K562 (cell line): Measurements from ENCODE around the gene GLIPR1. TPM values are rescaled to one million over a fixed set of nuclear protein-coding genes. Genes with fewer than 3 reads are reported as not detected.

Experiments
- ATAC-seq: fragments of 200-7000 bp; cut with Tn5 transposase; 3 replicates; pipeline ENCODE4 v1.9.1; 2020; ENCODE audit warnings: moderate library complexity
- BruUV-seq: library from RNA; stranded (reverse); fragments of 400-500 nt; replicated peaks from 2 replicates; lab custom pipeline; 2021; lab: Mats Ljungman, UMichigan
- CTCF ChIA-PET: fragments of 300-600 bp; formaldehyde crosslinking; extraction: SDS; loops from one replicate; lab custom pipeline; 2021; ENCODE audit warnings: low intra/inter-chr PET ratio; lab: Yijun Ruan, JAX
- POLR2A ChIA-PET: fragments of 300-600, 350-650 bp; sonication (Branson Sonifier 250); formaldehyde crosslinking; extraction: SDS; loops from one replicate; lab custom pipeline; 2021; ENCODE audit warnings: antibody characterized with exemption, inconsistent platforms; lab: Yijun Ruan, JAX
- DNase-seq, 4 experiments: peaks; one replicate each; pipeline versions ENCODE4 v3.0.0 to v3.0.0-alpha.2; 2011 to 2018; ENCODE audit warnings: low spot score in 3 of 4, mixed read lengths in 3 of 4; ENCODE audit errors: extremely low read depth in 1 of 4
- FAIRE-seq: peaks from 2 replicates; lab custom pipeline; 2011; peaks lifted over from hg19 to GRCh38; lab: Jason Lieb, UNC
- H2AFZ ChIP-seq: 2 replicates; pipeline ENCODE4 v1.6.0; 2011; ENCODE audit warnings: low read depth, low read length, control low read depth, inconsistent platforms
- H3K27ac ChIP-seq: fragments of 200-600 bp; 3 replicates; pipeline ENCODE4 v1.8.0; 2011; ENCODE audit warnings: low read depth, mild to moderate bottlenecking, control low read depth, inconsistent platforms, low read length, moderate library complexity, mixed read lengths; ENCODE audit errors: extremely low read depth
- H3K27me3 ChIP-seq, 2 experiments: fragments of 300-600 bp in 1 of 2; 2 replicates in 1 of 2; 3 replicates in 1 of 2; pipeline versions ENCODE4 v1.6.0 to v1.8.0; 2011; ENCODE audit warnings: inconsistent platforms in 2 of 2, low read length in 2 of 2, mild to moderate bottlenecking in 1 of 2, mixed read lengths in 1 of 2, moderate library complexity in 1 of 2; ENCODE audit not compliant: control insufficient read depth in 2 of 2, insufficient read depth in 2 of 2
- H3K36me3 ChIP-seq: fragments of 300-600 bp; 3 replicates; pipeline ENCODE4 v1.8.0; 2011; ENCODE audit warnings: mild to moderate bottlenecking, low read length, inconsistent platforms; ENCODE audit not compliant: control insufficient read depth, insufficient read depth
- H3K4me1 ChIP-seq, 2 experiments: fragments of 200-600 bp in 1 of 2; replicated peaks in 1 of 2; 2 replicates in 1 of 2; 3 replicates in 1 of 2; pipeline versions ENCODE4 v1.5.1 to v1.8.0; 2011; ENCODE audit warnings: inconsistent platforms in 2 of 2, low read length in 2 of 2, mild to moderate bottlenecking in 1 of 2, mixed read lengths in 1 of 2, moderate library complexity in 1 of 2; ENCODE audit not compliant: control insufficient read depth in 2 of 2, insufficient read depth in 2 of 2
- H3K4me2 ChIP-seq: 2 replicates; pipeline ENCODE4 v1.6.1; 2011; ENCODE audit warnings: low read length, control low read depth, inconsistent platforms, mixed read lengths; ENCODE audit not compliant: insufficient read depth
- H3K4me3 ChIP-seq: fragments of 200-600 bp; sonication (generic), shearing (Covaris generic); 2 replicates; pipeline ENCODE4 v1.5.1; 2016; ENCODE audit warnings: control low read depth, inconsistent platforms
- H3K79me2 ChIP-seq: fragments of 200-600 bp; 3 replicates; pipeline ENCODE4 v1.8.0; 2011; ENCODE audit warnings: low read length, inconsistent platforms; ENCODE audit not compliant: control insufficient read depth, insufficient read depth
- H3K9ac ChIP-seq, 2 experiments: 2 replicates each; pipeline versions ENCODE4 v1.6.0 to v1.6.1; 2011; ENCODE audit warnings: low read depth in 2 of 2, low read length in 2 of 2, control low read depth in 1 of 2, inconsistent platforms in 1 of 2, mild to moderate bottlenecking in 1 of 2, mixed read lengths in 1 of 2; ENCODE audit not compliant: insufficient read depth in 1 of 2
- H3K9me1 ChIP-seq: one replicate; pipeline ENCODE4 v1.6.0; 2011; ENCODE audit warnings: inconsistent platforms, mild to moderate bottlenecking, low read length, moderate library complexity; ENCODE audit not compliant: control insufficient read depth, insufficient read depth
- H3K9me3 ChIP-seq: replicated peaks from 2 replicates; pipeline ENCODE4 v1.5.1; 2011; ENCODE audit warnings: low read depth, low read length, inconsistent platforms; ENCODE audit not compliant: control insufficient read depth, insufficient read depth
- H4K20me1 ChIP-seq: replicated peaks from 2 replicates; pipeline ENCODE4 v1.6.1; 2011; ENCODE audit warnings: low read length, inconsistent platforms, mixed read lengths; ENCODE audit not compliant: control insufficient read depth, insufficient read depth
- ARID1B ChIP-seq: fragments of 450-650 bp; IDR thresholded peaks from 2 replicates; pipeline ENCODE4 v1.6.1; 2016; ENCODE audit warnings: antibody characterized with exemption, mild to moderate bottlenecking, inconsistent platforms
- BCOR ChIP-seq: fragments of 450-650 bp; IDR thresholded peaks from 2 replicates; pipeline ENCODE4 v1.6.1; 2016
- CBFA2T3 ChIP-seq: fragments of 450-650 bp; IDR thresholded peaks from 2 replicates; pipeline ENCODE4 v1.6.1; 2017
- CREBBP ChIP-seq: IDR thresholded peaks from one replicate; pipeline ENCODE4 v1.6.1; 2012; ENCODE audit warnings: low read depth, mild to moderate bottlenecking, control low read depth, inconsistent platforms, low read length
- GATAD2B ChIP-seq: fragments of 450-650 bp; IDR thresholded peaks from 2 replicates; pipeline ENCODE4 v1.6.1; 2017; ENCODE audit warnings: mild to moderate bottlenecking, borderline replicate concordance
- NCOA6 ChIP-seq: fragments of 450-650 bp; IDR thresholded peaks from 2 replicates; pipeline ENCODE4 v1.6.1; 2017; ENCODE audit warnings: mild to moderate bottlenecking
- NFXL1 ChIP-seq: fragments of 450-650 bp; formaldehyde crosslinking; IDR thresholded peaks from 2 replicates; pipeline ENCODE4 v1.4.0; 2021; ENCODE audit warnings: mild to moderate bottlenecking
- SIN3B ChIP-seq: fragments of 450-650 bp; IDR thresholded peaks from 2 replicates; pipeline ENCODE4 v1.6.1; 2017; ENCODE audit warnings: low read depth, mild to moderate bottlenecking, moderate library complexity
- SNRNP70 ChIP-seq: fragments of 200-400 bp; formaldehyde crosslinking; optimal IDR thresholded peaks from 2 replicates; pipeline ENCODE3; 2017; ENCODE audit warnings: low read depth, low read length
- XRCC4 ChIP-seq: IDR thresholded peaks from one replicate; pipeline ENCODE4 v1.6.1; 2011; ENCODE audit not compliant: insufficient read depth, insufficient read length; ENCODE audit errors: extremely low read depth
- ZFPM2 ChIP-seq: fragments of 250-450 bp; sonication (Bioruptor Pico); IDR thresholded peaks from 2 replicates; pipeline ENCODE4 v1.5.1; 2022; ENCODE audit warnings: mild to moderate bottlenecking
- ZNF408 ChIP-seq: fragments of 250-450 bp; sonication (Bioruptor Pico); IDR thresholded peaks from 2 replicates; pipeline ENCODE4 v1.4.0; 2020; ENCODE audit warnings: low read depth, mild to moderate bottlenecking, moderate library complexity
- in situ Hi-C: fragments of 300-500 bp; cut with MboI; formaldehyde crosslinking; loops from 4 replicates; pipeline ENCODE4 v1.15.0; 2018; ENCODE audit warnings: inconsistent platforms, mixed read lengths
- intact Hi-C: fragments of 100-400 bp; cut with micrococcal nuclease; formaldehyde crosslinking; loops from 2 replicates; pipeline ENCODE4 v1.14.2; 2022
- polyA plus RNA-seq, 8 experiments: library from polyadenylated mRNA; depleted of rRNA in 4 of 8; stranded (reverse) in 5 of 8; unstranded in 3 of 8; fragments of >200 nt; fragmentation: Nextera tagmentation in 2 of 8; fragmentation: Illumina TruSeq in 1 of 8; extraction: Ambion mirVana in 2 of 8; extraction: Trizol in 1 of 8; gene quantifications; 2 replicates each; pipeline versions ENCODE4 v1.2.1 to v1.2.3, GENCODE V29; 2011 to 2014; ENCODE audit warnings: inconsistent platforms in 1 of 8, missing spikeins in 1 of 8
- total RNA-seq, 7 experiments: library from RNA; depleted of rRNA in 6 of 7; stranded (reverse); fragments of >200 nt in 6 of 7; fragmentation: Illumina TruSeq in 2 of 7; extraction: Trizol in 2 of 7; gene quantifications; 2 replicates each; pipeline versions ENCODE4 v1.2.1 to v1.2.3, GENCODE V29; 2011 to 2021; ENCODE audit warnings: low replicate concordance in 1 of 7
- TF ChIP-seq, protein P1 (sequence below): fragments of 450-650 bp; IDR thresholded peaks from 2 replicates; pipeline ENCODE4 v1.6.1; 2016; ENCODE audit warnings: missing biosample characterization, missing genetic modification characterization
- TF ChIP-seq, protein P2 (sequence below): fragments of 250-450 bp; sonication (Bioruptor Pico); IDR thresholded peaks from 2 replicates; pipeline ENCODE4 v1.4.0; 2020
- TF ChIP-seq, protein P3 (sequence below): fragments of 250-450 bp; sonication (Bioruptor Pico); IDR thresholded peaks from 2 replicates; pipeline ENCODE4 v1.4.0; 2020; ENCODE audit warnings: mild to moderate bottlenecking, moderate library complexity

GLIPR1 gene
- total and polyA plus RNA-seq, 9 of the 15 experiments (the other 6 are each of a cell fraction or from before 2014, with no cell fraction given), result 0.26 to 2.1 (median 1.2) TPM

DNA sequence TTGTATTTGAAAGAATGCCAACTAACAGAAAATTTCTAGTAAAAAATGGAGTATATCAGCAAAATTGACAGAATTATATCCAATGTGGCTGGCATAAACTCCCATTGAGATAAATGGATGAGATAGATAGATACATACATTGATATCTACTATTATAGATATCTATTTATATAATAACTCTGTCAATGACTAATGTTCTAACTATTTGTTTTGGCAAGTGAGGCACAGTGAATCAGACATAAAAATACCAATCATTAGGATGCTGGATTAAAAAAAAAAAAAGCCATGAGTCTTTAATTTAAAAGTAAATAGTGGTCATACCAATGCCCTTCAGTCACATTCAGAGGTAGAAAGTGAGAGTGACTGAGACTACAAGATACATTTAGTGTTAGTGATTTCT is 33.7 kb upstream of the GLIPR1 start:
- in situ Hi-C loops (no loop called here), intact Hi-C loops (no loop called here)
- H2AFZ ChIP-seq, result no peak overlapping the region
- POLR2A ChIA-PET, result interaction anchor here (1.3 kb wide), 1 partner anchor 14 kb away, joined by 4 read pairs; no protein-coding TSS in a partner anchor
- no peak overlapping the region for H3K4me2 ChIP-seq
- CTCF ChIA-PET, result no interaction called here
- DNase-seq (no peak), FAIRE-seq (no peak)
- no peaks in the 10 kb centered on the region for H3K9me3 ChIP-seq
- H3K4me1 ChIP-seq, result no peaks in the 10 kb centered on the region
- H3K9me1 ChIP-seq, result no peaks in the 10 kb centered on the region
- no peaks in the 10 kb centered on the region for H3K27me3 ChIP-seq
- H3K4me3 ChIP-seq, result no peak overlapping the region
- no peaks in the 10 kb centered on the region for H3K36me3 ChIP-seq
- H3K79me2 ChIP-seq, result no peaks in the 10 kb centered on the region
- TF ChIP-seq SNRNP70 (no peak), CBFA2T3 (no peak), ZNF408 (CRISPR knock-in tag) (no peak), NCOA6 (no peak), CREBBP (no peak), SIN3B (no peak), NFXL1 (CRISPR knock-in tag) (no peak), BCOR (no peak), XRCC4 (no peak), ARID1B (no peak), ZFPM2 (CRISPR knock-in tag) (no peak), GATAD2B (no peak)
- TF ChIP-seq, protein P1, sequence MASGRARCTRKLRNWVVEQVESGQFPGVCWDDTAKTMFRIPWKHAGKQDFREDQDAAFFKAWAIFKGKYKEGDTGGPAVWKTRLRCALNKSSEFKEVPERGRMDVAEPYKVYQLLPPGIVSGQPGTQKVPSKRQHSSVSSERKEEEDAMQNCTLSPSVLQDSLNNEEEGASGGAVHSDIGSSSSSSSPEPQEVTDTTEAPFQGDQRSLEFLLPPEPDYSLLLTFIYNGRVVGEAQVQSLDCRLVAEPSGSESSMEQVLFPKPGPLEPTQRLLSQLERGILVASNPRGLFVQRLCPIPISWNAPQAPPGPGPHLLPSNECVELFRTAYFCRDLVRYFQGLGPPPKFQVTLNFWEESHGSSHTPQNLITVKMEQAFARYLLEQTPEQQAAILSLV (tag), result no peak
- TF ChIP-seq, protein P2, sequence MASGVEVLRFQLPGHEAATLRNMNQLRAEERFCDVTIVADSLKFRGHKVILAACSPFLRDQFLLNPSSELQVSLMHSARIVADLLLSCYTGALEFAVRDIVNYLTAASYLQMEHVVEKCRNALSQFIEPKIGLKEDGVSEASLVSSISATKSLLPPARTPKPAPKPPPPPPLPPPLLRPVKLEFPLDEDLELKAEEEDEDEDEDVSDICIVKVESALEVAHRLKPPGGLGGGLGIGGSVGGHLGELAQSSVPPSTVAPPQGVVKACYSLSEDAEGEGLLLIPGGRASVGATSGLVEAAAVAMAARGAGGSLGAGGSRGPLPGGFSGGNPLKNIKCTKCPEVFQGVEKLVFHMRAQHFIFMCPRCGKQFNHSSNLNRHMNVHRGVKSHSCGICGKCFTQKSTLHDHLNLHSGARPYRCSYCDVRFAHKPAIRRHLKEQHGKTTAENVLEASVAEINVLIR, result no peak
- TF ChIP-seq, protein P3, sequence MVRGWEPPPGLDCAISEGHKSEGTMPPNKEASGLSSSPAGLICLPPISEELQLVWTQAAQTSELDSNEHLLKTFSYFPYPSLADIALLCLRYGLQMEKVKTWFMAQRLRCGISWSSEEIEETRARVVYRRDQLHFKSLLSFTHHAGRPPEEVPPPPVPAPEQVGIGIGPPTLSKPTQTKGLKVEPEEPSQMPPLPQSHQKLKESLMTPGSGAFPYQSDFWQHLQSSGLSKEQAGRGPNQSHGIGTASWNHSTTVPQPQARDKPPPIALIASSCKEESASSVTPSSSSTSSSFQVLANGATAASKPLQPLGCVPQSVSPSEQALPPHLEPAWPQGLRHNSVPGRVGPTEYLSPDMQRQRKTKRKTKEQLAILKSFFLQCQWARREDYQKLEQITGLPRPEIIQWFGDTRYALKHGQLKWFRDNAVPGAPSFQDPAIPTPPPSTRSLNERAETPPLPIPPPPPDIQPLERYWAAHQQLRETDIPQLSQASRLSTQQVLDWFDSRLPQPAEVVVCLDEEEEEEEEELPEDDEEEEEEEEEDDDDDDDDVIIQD, result no peak
- TF ChIP-seq, all 486 proteins: peak for 0
- H3K27ac ChIP-seq, result no peak overlapping the region
- no peak overlapping the region for H3K9ac ChIP-seq
- no peak for ATAC-seq
- no peaks in the 10 kb centered on the region for H4K20me1 ChIP-seq
- no TSS peak for BruUV-seq
